Spleen (tissue), 11 donors: ENCODE results near the gene PLEKHA5. TPM values are rescaled to one million over a fixed set of nuclear protein-coding genes. Genes with fewer than 3 reads are reported as not detected.

ENCODE experiments used
- DNase-seq: peaks from one replicate; pipeline ENCODE4 v3.0.0-alpha.2; 2020
- H3K27ac ChIP-seq, 8 donors: fragments of 200-600 bp; sonication (generic) in 7 of 8; 1 replicate in 4 of 8; 2 replicates in 4 of 8; pipeline versions ENCODE4 v1.5.0 to v1.8.0; 2016 to 2021; ENCODE audit warnings: inconsistent platforms in 4 of 8, mild to moderate bottlenecking in 4 of 8, moderate library complexity in 1 of 8
- H3K27me3 ChIP-seq, 7 donors: fragments of 200-600 bp; sonication (generic) in 6 of 7; replicated peaks in 1 of 7; 1 replicate in 4 of 7; 2 replicates in 3 of 7; pipeline versions ENCODE4 v1.5.0 to v1.8.0; 2016 to 2021; ENCODE audit warnings: inconsistent platforms in 3 of 7, mild to moderate bottlenecking in 1 of 7
- H3K36me3 ChIP-seq, 6 donors: fragments of 200-600 bp; sonication (generic) in 5 of 6; 1 replicate in 4 of 6; 2 replicates in 2 of 6; pipeline versions ENCODE4 v1.5.0 to v1.8.0; 2016 to 2021; ENCODE audit warnings: inconsistent platforms in 2 of 6
- H3K4me1 ChIP-seq, 6 donors: fragments of 200-600 bp; sonication (generic) in 5 of 6; 1 replicate in 3 of 6; 2 replicates in 3 of 6; pipeline versions ENCODE4 v1.5.0 to v1.8.0; 2016 to 2021; ENCODE audit warnings: inconsistent platforms in 3 of 6
- H3K4me3 ChIP-seq, 8 donors: fragments of 200-600 bp; sonication (generic) in 7 of 8; 1 replicate in 4 of 8; 2 replicates in 4 of 8; pipeline versions ENCODE4 v1.5.0 to v1.8.0; 2016 to 2021; ENCODE audit warnings: inconsistent platforms in 4 of 8, mild to moderate bottlenecking in 4 of 8, moderate library complexity in 2 of 8
- H3K9me3 ChIP-seq, 8 donors: fragments of 200-600 bp; sonication (generic) in 7 of 8; 1 replicate in 4 of 8; 2 replicates in 4 of 8; pipeline versions ENCODE4 v1.5.0 to v1.8.0; 2016 to 2021; ENCODE audit warnings: inconsistent platforms in 4 of 8
- CTCF ChIP-seq, 11 experiments: fragments of 200-600 bp in 7 of 11; fragments of 450-650 bp in 4 of 11; sonication (generic) in 4 of 11; IDR thresholded peaks in 8 of 11; conservative IDR thresholded peaks in 3 of 11; 1 replicate in 7 of 11; 2 replicates in 4 of 11; pipeline versions ENCODE4 v1.4.0 to v1.8.0; 2016 to 2021; ENCODE audit warnings: antibody characterized with exemption in 11 of 11, inconsistent platforms in 4 of 11, mild to moderate bottlenecking in 1 of 11
- POLR2A ChIP-seq, 3 donors: fragments of 450-650 bp; IDR thresholded peaks; one replicate each; pipeline ENCODE4 v1.5.1; 2017; ENCODE audit warnings: antibody characterized with exemption in 3 of 3, mild to moderate bottlenecking in 1 of 3
- POLR2AphosphoS5 ChIP-seq, 3 donors: sonication (generic); formaldehyde crosslinking; IDR thresholded peaks; one replicate each; pipeline ENCODE4 v1.5.1; 2017; ENCODE audit warnings: antibody characterized with exemption in 3 of 3
- WGBS, 5 donors: extraction: QIAGEN DNeasy Blood & Tissue Kit in 3 of 5; methylation state at CpG; one replicate each; pipeline versions ENCODE4 v1.1.5 to v1.1.7; 2013 to 2018; 5-methylcytosine and 5-hydroxymethylcytosine counted together
- intact Hi-C: fragments of 100-400 bp; cut with DNase I; formaldehyde crosslinking; loops from one replicate; pipeline ENCODE4 v1.15.0; 2023; ENCODE audit warnings: low total_unique reads
- polyA plus RNA-seq, 3 donors: library from polyadenylated mRNA; stranded (reverse); fragments of 200-250 nt; gene quantifications; one replicate each; pipeline ENCODE4 v1.2.1, GENCODE V29; 2013
- total RNA-seq, 7 donors: library from RNA; depleted of rRNA in 3 of 7; stranded (reverse); fragments of >200 nt in 3 of 7; fragmentation: NEBNext Ultra II Directional in 4 of 7; extraction: Animal tissue kit (Norgen Biotek cat#: 25700) in 4 of 7; gene quantifications; one replicate each; pipeline versions ENCODE4 v1.1.0 to v1.2.1, GENCODE V29; 2016 to 2021
- donor health status: healthy with polysubstance abuse.
- donor health status: DM: no; HTN: no; CAD: no; lungs with moderate emphysema.
- donor health status: DM: no; HTN: no; CAD: no.
- donor health status: Bipolar disorder and iron deficiency.
- donor health status: healthy.
- donor health status: DM: no; HTN: no; CAD: no.
- donor health status: DM: yes; HTN: yes; CAD: no.

PLEKHA5 gene
- total and polyA plus RNA-seq, 10 donors, result 1.3 to 13.6 (median 6.5) TPM

GRCh38 chr12:19129122-19129485 is 429 bp upstream of the PLEKHA5 start:
- peaks cover 0 to 21% (median 6%) of the 10 kb centered on the region in 7 donors for H3K27me3 ChIP-seq
- no peak for TF ChIP-seq POLR2AphosphoS5 (IDR thresholded peaks at IDR 0.05)
- TF ChIP-seq POLR2A (IDR thresholded peaks at IDR 0.05), result no peak
- TF ChIP-seq CTCF (IDR thresholded peaks at IDR 0.05 in 8 of 11, conservative IDR thresholded peaks at IDR 0.05 in 3 of 11), result no peak
- no peak for DNase-seq
- H3K4me3 ChIP-seq, result peak overlapping the region in 5 of 8 donors; percentile 14 to 85 (median 79)
- intact Hi-C loops, result no loop called here
- 6 to 9% (median 8%) methylated on average over 11 to 12 of the region's 12 CpGs for WGBS, 5 donors
- peaks cover 0 to 30% (median 24%) of the 10 kb centered on the region in 8 donors for H3K9me3 ChIP-seq
- H3K4me1 ChIP-seq, result peaks cover 3 to 26% (median 14%) of the 10 kb centered on the region in 6 donors
- no peaks in the 10 kb centered on the region for H3K36me3 ChIP-seq
- peak overlapping the region in 7 of 8 donors; percentile 56 to 83 (median 74) for H3K27ac ChIP-seq

- H3K27ac ChIP-seq, result peak overlapping the region in 7 of 8 donors; percentile 66 to 85 (median 82)
- peaks cover 0 to 21% (median 6%) of the 10 kb centered on the region in 7 donors for H3K27me3 ChIP-seq
- TF ChIP-seq POLR2AphosphoS5 (IDR thresholded peaks at IDR 0.05), result peak in 1 of 3 donors; percentile 12
- no peak for TF ChIP-seq POLR2A (IDR thresholded peaks at IDR 0.05)
- peaks cover 3 to 26% (median 14%) of the 10 kb centered on the region in 6 donors for H3K4me1 ChIP-seq
- peak; percentile 80 for DNase-seq
- no peaks in the 10 kb centered on the region for H3K36me3 ChIP-seq
- peaks cover 0 to 30% (median 24%) of the 10 kb centered on the region in 8 donors for H3K9me3 ChIP-seq
- WGBS, 5 donors, result 0 to 5% (median 1%) methylated on average over 20 to 61 of the region's 61 CpGs
- intact Hi-C loops, result no loop called here
- H3K4me3 ChIP-seq, result peak overlapping the region; percentile 62 to 85 (median 78)
These were observed 891 bp downstream of the PLEKHA5 start for GRCh38 chr12:19130224-19131024.

GRCh38 chr12:19131025-19131444 is 1.5 kb downstream of the PLEKHA5 start:
- H3K27ac ChIP-seq, result peak overlapping the region in 2 of 8 donors; percentile 83 to 85
- no peak for DNase-seq
- peak overlapping the region; percentile 62 to 85 (median 78) for H3K4me3 ChIP-seq
- peaks cover 3 to 26% (median 14%) of the 10 kb centered on the region in 6 donors for H3K4me1 ChIP-seq
- 7 to 13% (median 9%) methylated on average over 7 of the region's 7 CpGs for WGBS, 5 donors
- no peaks in the 10 kb centered on the region for H3K36me3 ChIP-seq
- peaks cover 0 to 25% (median 22%) of the 10 kb centered on the region in 8 donors for H3K9me3 ChIP-seq
- H3K27me3 ChIP-seq, result peaks cover 0 to 21% (median 6%) of the 10 kb centered on the region in 7 donors
- TF ChIP-seq CTCF (IDR thresholded peaks at IDR 0.05 in 8 of 11, conservative IDR thresholded peaks at IDR 0.05 in 3 of 11), result no peak
- TF ChIP-seq POLR2A (IDR thresholded peaks at IDR 0.05), result no peak
- TF ChIP-seq POLR2AphosphoS5 (IDR thresholded peaks at IDR 0.05), result no peak
- intact Hi-C loops, result no loop called here

GRCh38 chr12:19138551-19138950 is 9.0 kb downstream of the PLEKHA5 start:
- no peak overlapping the region for H3K27ac ChIP-seq

More at GRCh38 chr12:19138551-19138950, 9.0 kb downstream of the PLEKHA5 start:
- no peak for TF ChIP-seq POLR2AphosphoS5 (IDR thresholded peaks at IDR 0.05)
- TF ChIP-seq POLR2A (IDR thresholded peaks at IDR 0.05), result no peak
- no peak for TF ChIP-seq CTCF (IDR thresholded peaks at IDR 0.05 in 8 of 11, conservative IDR thresholded peaks at IDR 0.05 in 3 of 11)
- H3K9me3 ChIP-seq, result no peaks in the 10 kb centered on the region
- intact Hi-C loops, result no loop called here
- H3K36me3 ChIP-seq, result no peaks in the 10 kb centered on the region
- DNase-seq, result no peak
- no peak overlapping the region for H3K4me3 ChIP-seq
- 87 to 91% (median 90%) methylated on average over 4 of the region's 4 CpGs for WGBS, 5 donors
- H3K27me3 ChIP-seq, result no peaks in the 10 kb centered on the region
- H3K4me1 ChIP-seq, result no peaks in the 10 kb centered on the region
